Head of caudate nucleus (tissue), 42 donors: ENCODE results near the gene KRTAP5-2.
A peak's percentile ranks its signal among the peaks of the same experiment; 100 is the strongest.

ENCODE experiments used
- DNase-seq, 42 donors: peaks; one replicate each; pipeline versions ENCODE4 v3.0.0 to v3.0.0-alpha.2; 2020 to 2021; ENCODE audit warnings: mixed read lengths in 7 of 42
- intact Hi-C: fragments of 100-400 bp; cut with DNase I; formaldehyde crosslinking; loops from one replicate; pipeline ENCODE4 v1.15.0; 2022

KRTAP5-2 gene

DNA sequence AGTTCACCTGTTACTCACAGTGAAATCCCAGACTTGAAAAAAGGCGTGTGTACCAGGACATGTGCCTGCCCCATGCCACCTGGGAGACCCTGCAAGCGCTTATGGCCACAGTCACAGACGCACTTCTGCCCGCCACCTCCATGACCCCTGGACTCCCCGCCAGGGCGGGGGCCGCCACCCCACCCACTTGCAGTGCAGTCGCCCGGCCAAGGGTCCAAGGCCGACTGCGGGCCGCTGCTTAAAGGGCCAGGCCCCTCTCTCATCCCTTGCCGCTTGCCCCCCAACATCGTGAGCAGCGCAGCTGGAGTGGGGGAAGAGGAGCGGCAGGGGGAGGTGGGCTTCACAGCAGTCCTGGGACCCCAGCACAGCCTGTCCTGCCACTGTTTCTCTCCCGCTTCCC is 36.8 kb downstream of the KRTAP5-2 start:
- intact Hi-C loops, result no loop called here
- peak in 1 of 42 donors; percentile 16 for DNase-seq

DNA sequence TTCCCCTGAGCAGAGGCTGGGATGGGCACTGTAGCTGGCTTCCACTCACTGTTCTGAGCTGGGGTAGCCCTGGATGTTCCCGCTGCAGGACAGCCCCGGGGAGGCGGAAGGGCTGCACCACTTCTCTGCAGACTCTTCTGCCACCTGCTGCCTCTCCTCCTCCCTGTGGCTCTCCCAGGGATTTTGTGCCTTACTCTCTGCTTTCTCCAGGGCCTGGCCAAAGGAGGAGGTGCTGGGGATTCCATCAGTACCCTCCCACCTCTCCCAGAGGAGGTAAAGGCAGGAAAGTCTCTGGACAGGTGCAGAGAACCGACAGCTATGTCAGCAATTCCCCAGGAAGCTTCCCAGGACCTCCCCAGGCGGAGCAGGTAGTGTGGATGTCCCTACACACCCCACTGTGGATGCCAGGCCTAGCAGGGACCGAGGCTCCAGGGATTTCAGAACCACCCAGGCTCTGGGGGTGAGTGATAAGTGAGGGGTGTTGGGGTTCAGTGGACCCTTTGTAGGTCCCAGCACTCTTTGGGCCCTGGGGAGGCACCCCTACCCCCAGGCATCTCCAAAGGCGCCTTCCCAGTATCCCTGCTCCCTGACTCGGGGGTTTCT is 37.3 kb downstream of the KRTAP5-2 start:
- intact Hi-C loops, result no loop called here

DNA sequence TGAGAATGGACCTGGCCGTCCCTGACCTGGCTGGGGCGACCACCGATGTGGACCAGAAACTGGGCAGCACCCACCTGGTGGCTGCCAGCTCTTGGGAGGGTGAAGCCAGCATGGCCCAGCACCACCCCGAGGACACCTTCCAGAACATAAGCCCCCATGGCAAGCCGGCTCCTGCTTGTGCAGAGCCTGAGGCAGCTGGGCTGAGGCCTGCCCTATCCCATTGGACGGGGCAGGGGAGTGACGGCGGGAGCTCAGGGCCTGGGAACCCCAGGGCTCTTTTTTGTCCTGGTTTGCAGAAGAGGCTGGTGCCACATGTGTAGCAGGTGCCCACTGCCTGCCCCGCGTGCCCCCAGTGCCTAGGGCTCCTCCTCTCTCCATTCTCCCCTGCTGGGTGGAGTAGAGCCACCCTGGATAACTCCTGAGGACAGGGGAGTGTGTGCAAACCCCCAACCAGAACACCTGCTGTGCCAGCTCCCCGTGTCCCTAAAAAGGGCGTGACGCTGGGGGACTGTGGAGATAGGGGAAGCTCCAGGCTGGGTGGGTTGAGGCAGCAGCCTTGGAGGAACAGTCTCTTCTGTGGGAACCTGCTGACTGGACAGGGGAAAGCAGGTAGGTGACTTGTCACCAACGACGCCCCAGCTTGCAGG is 38.0 kb downstream of the KRTAP5-2 start:
- intact Hi-C loops, result no loop called here
- no peak for DNase-seq

More for the DNA sequence above, 37.3 kb downstream of the KRTAP5-2 start:
- peak in 5 of 42 donors; percentile 2 to 46 (median 17) for DNase-seq

GRCh38 chr11:1559111-1559951 is 38.8 kb downstream of the KRTAP5-2 start:
- intact Hi-C loops, result no loop called here
- DNase-seq, result peak; percentile 83 to 98 (median 95)

DNA sequence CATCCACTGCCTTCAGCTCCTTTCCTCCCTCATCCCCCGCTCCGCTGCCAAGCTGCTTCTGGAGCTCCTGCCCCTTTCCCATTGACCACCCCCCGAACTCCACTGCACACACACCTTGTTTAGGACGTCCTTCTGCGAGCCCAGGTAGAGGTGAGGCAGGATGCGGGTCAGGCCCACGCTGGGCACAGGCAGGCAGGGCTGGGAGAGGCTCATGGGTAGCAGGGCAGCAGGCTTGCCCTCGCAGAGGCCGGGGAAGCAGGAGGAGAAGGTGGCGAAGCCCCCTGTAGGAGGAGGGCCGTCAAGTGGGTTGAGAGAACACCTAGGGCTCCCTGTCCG is 39.4 kb downstream of the KRTAP5-2 start:
- DNase-seq, result peak in 1 of 42 donors; percentile 43
- intact Hi-C loops, result no loop called here

DNA sequence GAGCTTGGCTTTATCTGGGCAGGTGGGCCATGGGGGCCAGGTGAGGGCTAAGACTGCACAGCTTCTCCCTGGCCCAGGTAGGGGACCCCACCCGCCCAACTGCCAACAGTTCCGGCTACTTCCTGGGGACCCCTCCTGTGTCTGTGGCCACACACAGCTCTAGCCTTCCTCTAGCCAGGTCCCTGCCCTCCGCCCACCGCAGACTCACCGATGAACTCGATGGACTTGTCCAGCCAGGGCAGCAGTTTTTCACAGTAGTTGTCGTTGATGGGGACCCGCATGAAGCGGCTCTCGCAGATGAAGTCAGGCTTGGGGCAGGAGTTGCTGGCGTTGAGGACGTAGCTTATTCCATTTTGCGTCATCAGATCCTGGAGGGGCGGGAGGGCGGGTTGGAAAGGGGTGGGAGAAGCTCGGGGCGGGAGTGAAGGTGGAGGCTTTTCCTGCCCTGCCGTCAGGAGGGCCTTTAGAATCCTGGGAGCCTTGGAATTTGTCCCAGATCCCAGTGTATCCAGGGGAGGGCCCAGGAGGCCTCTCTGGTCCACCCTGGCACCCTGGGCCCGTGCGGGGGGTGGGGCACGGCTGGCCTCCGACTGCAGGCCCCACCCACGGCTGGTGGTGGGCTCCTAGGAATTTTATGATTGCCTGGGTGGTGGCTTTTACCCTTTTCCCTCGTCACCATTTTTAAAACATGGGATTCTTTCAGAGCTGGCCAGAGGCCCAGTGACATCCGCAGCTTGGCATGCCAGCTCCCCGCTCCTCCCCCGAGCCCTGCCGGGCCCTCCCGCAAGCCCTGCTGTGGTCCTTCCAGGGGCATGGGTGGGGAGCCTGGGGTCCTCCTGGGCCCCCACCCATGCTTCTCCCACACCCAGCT is 40.0 kb downstream of the KRTAP5-2 start:
- peak in 9 of 42 donors; percentile 47 to 71 (median 61) for DNase-seq
- intact Hi-C loops, result no loop called here

GRCh38 chr11:1557051-1557884 is 40.8 kb downstream of the KRTAP5-2 start:
- peak in 1 of 42 donors; percentile 27 for DNase-seq
- intact Hi-C loops, result no loop called here

DNA sequence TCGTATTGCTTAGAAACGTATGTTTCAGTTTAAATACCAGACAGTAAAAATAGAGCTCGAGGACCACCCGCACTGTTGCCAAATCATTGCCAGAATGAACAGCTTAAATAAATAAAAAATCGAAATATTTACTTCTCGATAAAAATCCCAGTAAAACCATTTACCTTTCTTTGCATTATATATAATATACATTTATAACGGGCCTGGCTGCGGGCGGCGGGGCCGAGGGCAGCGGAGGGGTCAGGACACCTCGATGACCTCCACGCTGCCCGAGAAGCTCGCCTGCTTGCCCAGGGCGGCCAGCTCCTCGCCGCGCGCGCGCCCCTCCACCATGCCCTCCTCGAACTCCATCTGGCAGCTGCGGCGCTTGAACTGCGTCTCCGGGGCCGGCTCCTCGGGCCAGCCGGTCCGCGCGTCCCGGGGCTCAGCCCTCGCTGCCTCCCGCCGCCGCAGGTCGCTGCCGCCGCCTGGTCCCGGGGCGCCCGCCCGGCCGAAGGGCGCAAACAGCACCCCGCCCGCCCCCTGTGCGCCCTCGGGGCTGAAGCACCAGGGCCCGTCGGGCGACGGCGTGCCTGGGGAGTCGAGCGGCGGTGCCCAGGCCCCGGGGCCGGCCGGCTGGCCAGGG is 41.7 kb downstream of the KRTAP5-2 start:
- intact Hi-C loops, result no loop called here
- DNase-seq, result peak in 1 of 42 donors; percentile 30

GRCh38 chr11:1555713-1556153 is 42.4 kb downstream of the KRTAP5-2 start:
- peak in 1 of 42 donors; percentile 28 for DNase-seq
- intact Hi-C loops, result no loop called here

DNA sequence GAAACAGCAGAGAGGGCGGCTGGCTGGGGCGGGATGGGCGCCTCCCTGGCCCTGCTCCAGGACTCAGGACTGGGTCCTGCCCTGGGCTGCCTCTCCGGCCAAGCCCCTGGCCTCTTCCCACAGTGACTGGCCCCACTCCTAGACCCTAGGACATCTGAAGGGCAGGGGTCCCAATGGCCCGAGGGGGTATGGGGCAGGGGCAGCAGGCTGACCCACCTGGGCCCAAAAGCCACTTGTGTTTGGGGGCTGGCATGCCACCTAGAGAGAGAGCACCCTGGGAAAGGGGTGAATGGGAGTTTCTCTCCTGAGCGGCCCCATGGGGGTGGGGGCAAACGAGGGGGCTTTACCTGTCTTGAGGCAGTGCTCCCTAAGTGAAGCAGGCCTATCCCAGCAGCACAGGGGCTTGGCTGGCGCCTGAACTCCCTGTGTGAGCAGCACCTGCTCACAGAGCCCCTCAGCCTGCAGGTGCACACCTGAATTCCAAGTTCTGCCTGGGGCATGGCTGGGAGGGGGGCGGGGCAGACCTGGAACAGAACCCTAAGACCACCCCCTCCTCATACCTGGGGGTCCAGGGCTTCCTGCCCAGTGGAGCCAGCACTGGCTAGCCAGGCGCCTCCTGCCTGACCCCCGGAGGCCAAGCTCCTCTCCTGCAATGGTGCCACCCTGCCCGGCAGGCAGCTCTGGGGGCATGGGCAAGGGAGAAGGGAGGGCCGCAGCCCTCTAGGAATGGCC is 42.9 kb downstream of the KRTAP5-2 start:
- peak in 1 of 42 donors; percentile 2 for DNase-seq
- intact Hi-C loops, result no loop called here

DNA sequence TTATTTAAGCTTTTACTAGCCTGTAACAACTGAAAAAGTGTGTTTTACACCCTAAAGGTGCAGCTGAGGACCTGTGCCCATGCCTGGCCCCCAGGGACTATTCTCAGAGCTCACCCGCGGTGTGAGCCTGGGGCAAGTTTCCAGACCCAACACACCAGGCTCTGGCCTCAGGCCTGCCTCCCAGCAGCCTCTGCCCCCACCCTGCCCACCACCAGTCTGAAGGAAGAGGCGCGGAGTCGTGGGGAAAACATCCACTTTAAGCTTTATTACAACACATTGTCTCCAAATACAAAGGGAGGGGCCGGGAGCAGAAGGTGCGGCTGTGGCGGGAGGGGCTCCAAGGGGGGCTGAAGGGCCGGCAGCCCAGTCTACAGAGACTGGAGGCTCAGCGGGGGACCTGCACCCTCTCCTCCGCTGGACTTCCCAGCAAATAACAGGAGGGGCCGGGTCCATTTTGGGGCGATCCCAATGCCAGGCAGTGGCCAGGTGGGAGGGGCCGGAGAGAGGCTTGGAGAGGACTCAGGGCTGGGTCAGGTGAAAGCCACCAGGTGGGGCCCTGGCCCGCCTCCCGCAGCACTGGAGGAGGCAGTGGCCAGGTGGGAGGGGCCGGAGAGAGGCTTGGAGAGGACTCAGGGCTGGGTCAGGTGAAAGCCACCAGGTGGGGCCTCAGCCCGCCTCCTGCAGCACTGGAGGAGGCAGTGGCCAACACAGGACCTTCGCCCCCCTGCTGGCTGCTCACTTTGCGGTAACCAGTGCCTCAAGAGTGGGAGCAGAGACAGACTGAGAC is 44.1 kb downstream of the KRTAP5-2 start:
- no peak for DNase-seq
- intact Hi-C loops, result no loop called here

GRCh38 chr11:1549338-1550330 is 48.5 kb downstream of the KRTAP5-2 start:
- peak in 39 of 42 donors; percentile 44 to 91 (median 77) for DNase-seq
- intact Hi-C loops, result loop anchor here (5.0 kb wide), 1 partner anchor 83 kb away; no protein-coding TSS in a partner anchor

- intact Hi-C loops, result loop anchor here (5.0 kb wide), 1 partner anchor 84 kb away; no protein-coding TSS in a partner anchor
- DNase-seq, result peak in 20 of 42 donors; percentile 38 to 82 (median 62)
Observed at GRCh38 chr11:1548221-1549070, 49.6 kb downstream of the KRTAP5-2 start.
